ENCODE measurements around the gene PLAGL2.
"Not testable (repeated sequence)": the region's sequence is repeated elsewhere in the genome, so short reads cannot be mapped to it uniquely, and the experiment has no call there.

PLAGL2 gene

GRCh38 chr20:32203356-32204204 lies 4.0 kb downstream of the PLAGL2 start:
- no peak for DNase-seq

GRCh38 chr20:32201977-32202363 lies 5.6 kb downstream of the PLAGL2 start:
- no peak for DNase-seq

- DNase-seq: no peak
Measured at GRCh38 chr20:32201296-32201976, 6.1 kb downstream of the PLAGL2 start.

GRCh38 chr20:32199006-32199405 lies 8.5 kb downstream of the PLAGL2 start:
- DNase-seq: no peak

- not testable (repeated sequence) for DNase-seq
Measured at GRCh38 chr20:32197136-32197535, 10.4 kb downstream of the PLAGL2 start.

GRCh38 chr20:32196613-32197012 lies 10.9 kb downstream of the PLAGL2 start:
- not testable (repeated sequence) for DNase-seq

GRCh38 chr20:32195581-32195980 lies 12.0 kb downstream of the PLAGL2 start:
- no peak for DNase-seq

- DNase-seq: no peak
Measured at GRCh38 chr20:32193996-32194395, 13.5 kb downstream of the PLAGL2 start.

GRCh38 chr20:32193336-32193735 lies 14.2 kb downstream of the PLAGL2 start:
- not testable (repeated sequence) for DNase-seq

GRCh38 chr20:32192698-32193097 lies 14.8 kb downstream of the PLAGL2 start:
- DNase-seq: no peak

- DNase-seq: no peak
Measured at GRCh38 chr20:32191873-32192272, 15.7 kb downstream of the PLAGL2 start.

GRCh38 chr20:32191422-32191821 lies 16.1 kb downstream of the PLAGL2 start:
- DNase-seq: no peak

- DNase-seq: no peak
Measured at GRCh38 chr20:32190616-32191415, 16.7 kb downstream of the PLAGL2 start.

- DNase-seq: no peak
Measured at GRCh38 chr20:32189691-32190615, 17.6 kb downstream of the PLAGL2 start.

- no peak for DNase-seq
Measured at GRCh38 chr20:32189123-32189410, 18.5 kb downstream of the PLAGL2 start.

GRCh38 chr20:32188376-32189122 lies 19.0 kb downstream of the PLAGL2 start:
- no peak for DNase-seq

GRCh38 chr20:32186506-32186905 lies 21.0 kb downstream of the PLAGL2 start:
- no peak for DNase-seq

GRCh38 chr20:32184961-32185603 lies 22.5 kb downstream of the PLAGL2 start:
- DNase-seq: no peak

- no peak for DNase-seq
Measured at GRCh38 chr20:32183947-32184635, 23.5 kb downstream of the PLAGL2 start.

- DNase-seq: no peak
Measured at GRCh38 chr20:32181606-32182005, 25.9 kb downstream of the PLAGL2 start.

- DNase-seq: no peak
Measured at GRCh38 chr20:32179934-32180333, 27.6 kb downstream of the PLAGL2 start.

Data from NCI-H2081 treated with DMSO at 0.1 percent for 48 hours (cell line).